ELF-1 (cell line): ENCODE results near the gene TMEM40.
"Not testable (repeated sequence)": the region's sequence is repeated elsewhere in the genome, so short reads cannot be mapped to it uniquely, and the experiment has no call there.

Source experiments
- DNase-seq: peaks from one replicate; pipeline ENCODE4 v3.0.0-alpha.2; 2016; ENCODE audit warnings: low read depth, low spot score

The TMEM40 gene

DNA sequence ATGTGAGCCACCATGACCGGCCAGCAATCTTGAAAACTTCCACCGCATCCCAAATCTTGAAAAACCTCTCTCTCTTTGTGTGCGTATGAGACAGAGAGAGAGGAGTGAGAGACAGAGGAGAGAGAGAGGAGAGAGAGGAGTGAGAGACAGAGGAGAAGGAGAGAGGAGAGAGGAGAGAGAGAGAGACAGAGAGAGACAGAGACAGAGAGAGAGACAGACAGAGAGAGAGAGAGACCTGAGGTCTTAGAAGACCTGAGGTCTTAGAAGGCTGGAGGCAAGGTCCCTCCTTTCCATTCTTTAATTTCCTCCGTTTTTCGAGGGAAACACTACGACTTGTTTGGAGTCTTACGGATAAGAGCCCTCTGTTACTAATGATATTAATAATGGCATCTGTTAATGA is 39.5 kb downstream of the TMEM40 start:
- DNase-seq: no peak

DNA sequence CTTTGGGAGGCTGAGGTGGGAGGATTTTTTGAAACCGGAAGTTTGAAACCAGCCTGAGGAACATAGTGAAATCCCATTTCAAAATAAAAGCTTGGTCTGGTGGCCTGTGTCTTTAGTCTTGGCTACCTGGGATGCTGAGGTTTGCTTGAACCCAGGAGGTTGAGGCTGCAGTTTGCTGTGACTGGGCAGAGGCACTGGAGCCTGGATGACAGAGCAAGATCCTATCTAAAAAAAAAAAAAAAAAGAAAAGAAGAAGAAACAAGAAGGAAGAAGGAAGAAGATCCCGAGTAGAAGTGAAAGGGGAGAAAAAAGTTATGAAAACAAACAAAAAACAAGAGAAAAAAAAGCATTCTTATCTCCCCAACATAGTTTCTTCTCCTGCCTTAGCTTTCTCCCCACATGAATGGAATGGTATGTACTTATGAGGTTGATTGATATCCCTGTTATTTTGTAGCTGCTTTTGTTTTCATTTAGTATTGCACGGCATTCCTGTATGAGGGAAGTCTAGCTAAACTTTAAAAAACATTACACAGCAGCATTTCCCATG is 42.4 kb downstream of the TMEM40 start:
- no peak for DNase-seq

DNA sequence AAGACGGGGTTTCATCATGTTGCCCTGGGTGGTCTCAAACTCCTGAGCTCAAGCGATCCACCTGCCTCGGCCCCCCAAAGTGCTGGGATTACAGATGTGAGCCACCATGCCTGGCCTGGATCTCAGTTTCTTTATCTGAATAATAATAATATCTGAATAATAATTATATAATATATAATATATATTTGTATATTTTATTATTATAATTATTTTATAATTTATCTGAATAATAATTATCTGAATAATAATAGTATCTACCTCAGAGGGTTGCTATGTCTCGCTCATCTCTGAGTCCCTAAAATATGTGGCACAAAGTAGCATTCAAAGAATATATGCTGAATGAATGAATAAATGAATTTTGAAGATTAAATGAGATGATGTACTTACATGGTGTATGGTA is 44.8 kb downstream of the TMEM40 start:
- no peak for DNase-seq

- no peak for DNase-seq
Observed at GRCh38 chr3:12710062-12710461, 49.0 kb downstream of the TMEM40 start.

- DNase-seq: no peak
Observed at GRCh38 chr3:12709334-12709733, 49.7 kb downstream of the TMEM40 start.

GRCh38 chr3:12708584-12709192 is 50.4 kb downstream of the TMEM40 start:
- no peak for DNase-seq

- DNase-seq: no peak
Observed at GRCh38 chr3:12707449-12707848, 51.6 kb downstream of the TMEM40 start.

DNA sequence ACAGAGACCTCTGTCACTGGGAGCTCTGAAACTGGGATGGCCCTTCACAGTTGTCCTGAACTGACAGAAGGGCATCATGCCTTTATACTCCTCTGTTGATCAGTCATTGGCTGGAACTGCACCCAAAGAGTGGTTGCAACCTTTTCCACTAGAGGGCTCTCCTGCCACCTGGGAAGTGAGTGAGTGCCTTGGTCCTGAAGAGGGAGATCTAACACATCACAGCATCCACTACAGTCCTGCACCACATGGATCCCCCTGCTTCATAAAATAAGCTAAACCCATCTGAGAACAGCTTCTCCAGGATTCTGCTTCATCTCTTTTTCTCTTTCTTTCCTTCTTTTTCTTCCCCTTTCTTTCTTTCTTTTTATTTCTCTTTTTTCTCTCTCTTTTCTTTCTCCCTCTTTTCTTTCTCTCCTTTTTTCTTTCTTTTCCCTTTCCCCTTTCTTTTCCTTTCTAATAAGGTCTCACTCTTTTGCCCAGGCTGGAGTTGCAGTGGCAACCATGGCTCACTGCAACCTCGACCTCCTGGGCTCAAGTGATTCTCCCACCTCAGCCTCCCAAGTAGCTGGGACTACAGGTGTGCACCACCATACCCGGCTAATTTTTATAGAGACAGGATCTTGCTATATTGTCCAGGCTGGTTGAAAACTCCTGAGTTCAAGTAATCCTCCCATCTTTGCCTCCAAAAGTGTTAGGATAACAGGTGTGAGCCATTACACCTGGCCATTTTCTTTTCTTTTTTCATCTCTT is 52.4 kb downstream of the TMEM40 start:
- peak; percentile 92 for DNase-seq

- no peak for DNase-seq
Observed at GRCh38 chr3:12705981-12706380, 53.1 kb downstream of the TMEM40 start.

DNA sequence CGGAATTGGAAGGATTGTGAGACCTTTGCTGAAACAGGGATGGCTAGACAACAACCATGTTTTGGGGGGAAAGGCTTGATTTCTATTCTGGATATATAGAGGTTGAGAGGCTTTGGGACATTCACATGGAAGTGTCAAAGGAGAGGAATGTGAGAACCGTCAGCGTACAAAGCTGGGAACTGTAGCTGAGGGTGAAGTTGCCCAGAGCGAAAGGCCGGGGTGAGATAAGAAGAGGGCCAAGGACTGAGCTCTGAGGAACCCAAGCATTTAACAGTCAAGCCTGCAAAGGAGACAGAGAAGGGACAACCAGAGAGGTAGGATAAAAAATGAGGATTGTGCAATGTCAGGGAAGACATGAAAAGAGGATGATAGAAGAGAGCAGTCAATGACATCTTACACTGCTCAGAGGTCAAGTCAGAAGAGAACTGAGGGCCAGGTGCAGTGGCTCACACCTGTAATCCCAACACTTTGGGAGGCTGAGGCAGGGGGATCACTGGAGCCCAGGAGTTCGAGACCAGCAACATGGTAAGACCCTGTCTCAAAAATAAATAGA is 53.6 kb downstream of the TMEM40 start:
- no peak for DNase-seq

DNA sequence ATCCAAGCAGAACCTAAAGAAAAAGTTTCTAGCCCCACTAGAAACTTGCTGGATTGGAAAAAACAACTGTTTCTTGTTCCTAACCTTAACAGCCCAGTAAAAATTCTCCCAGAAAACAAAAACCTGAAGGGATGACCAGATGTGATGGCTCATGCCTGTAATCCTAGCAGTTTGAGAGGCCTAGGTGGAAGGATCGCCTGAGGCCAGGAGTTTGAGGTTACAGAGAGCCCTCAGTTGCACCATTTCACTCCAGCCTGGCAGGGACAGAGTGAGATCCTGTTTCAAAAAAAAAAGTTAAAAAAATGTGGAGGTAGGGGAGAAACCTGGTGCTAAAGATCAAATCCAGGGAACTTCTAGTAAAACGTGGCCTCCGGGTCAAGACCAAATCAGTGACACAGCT is 56.6 kb downstream of the TMEM40 start:
- DNase-seq: no peak

GRCh38 chr3:12701601-12702000 is 57.5 kb downstream of the TMEM40 start:
- not testable (repeated sequence) for DNase-seq

DNA sequence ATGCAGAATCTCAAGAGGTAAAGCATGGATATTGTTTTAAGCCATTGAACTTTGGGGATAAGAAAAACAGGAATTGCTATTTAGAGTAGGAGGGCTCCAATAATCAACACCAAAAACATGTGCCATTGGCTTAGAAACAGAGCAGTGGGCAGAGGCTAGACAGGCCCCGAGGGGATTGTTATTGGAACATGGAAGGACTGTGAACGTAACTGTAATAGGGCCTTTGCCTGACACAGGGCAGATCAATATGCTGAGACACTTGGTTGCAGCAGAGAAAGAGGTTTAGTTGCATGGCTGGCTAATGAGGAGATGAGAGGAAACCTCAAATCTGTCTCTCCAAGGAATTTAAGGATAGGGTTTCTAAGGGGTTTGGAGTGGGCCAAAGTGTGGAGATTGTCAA is 58.3 kb downstream of the TMEM40 start:
- no peak for DNase-seq

DNA sequence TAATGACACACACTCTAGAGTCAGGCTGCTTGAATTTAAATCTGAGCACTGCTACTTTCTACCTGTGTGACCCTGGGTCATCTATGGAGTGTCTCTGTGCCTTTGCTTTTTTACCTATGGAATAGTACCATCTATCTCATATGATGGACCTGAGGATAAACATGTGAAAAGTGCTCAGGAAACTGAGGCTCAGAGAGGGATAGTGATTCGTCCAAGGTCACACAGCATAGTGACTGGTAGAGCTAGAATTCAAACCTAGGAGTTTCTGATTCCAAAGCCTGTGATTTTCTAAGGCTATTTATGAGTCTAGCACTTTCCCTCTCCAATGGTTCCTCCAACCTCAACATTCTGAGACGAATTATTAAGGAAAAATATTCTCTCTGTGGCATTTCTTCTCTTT is 63.1 kb downstream of the TMEM40 start:
- no peak for DNase-seq

GRCh38 chr3:12695112-12695511 is 63.9 kb downstream of the TMEM40 start:
- DNase-seq: no peak

DNA sequence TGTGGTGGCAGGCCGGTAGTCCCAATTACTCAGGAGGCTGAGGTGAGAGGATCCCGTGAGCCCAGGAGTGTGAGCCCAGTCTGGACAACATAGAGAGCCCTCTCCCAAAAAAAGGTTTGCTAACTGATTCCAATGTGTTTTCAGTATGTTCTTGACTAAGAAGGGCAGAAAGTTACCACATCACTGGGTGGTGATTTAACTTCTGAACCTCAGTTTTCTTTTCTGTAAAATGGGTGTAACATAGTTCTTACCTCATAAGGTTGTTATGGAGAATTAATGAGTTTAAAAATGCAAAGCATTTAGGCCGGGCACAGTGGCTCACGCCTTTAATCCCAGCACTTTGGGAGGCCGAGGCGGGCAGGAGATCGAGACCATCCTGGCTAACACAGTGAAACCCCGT is 66.6 kb downstream of the TMEM40 start:
- no peak for DNase-seq

DNA sequence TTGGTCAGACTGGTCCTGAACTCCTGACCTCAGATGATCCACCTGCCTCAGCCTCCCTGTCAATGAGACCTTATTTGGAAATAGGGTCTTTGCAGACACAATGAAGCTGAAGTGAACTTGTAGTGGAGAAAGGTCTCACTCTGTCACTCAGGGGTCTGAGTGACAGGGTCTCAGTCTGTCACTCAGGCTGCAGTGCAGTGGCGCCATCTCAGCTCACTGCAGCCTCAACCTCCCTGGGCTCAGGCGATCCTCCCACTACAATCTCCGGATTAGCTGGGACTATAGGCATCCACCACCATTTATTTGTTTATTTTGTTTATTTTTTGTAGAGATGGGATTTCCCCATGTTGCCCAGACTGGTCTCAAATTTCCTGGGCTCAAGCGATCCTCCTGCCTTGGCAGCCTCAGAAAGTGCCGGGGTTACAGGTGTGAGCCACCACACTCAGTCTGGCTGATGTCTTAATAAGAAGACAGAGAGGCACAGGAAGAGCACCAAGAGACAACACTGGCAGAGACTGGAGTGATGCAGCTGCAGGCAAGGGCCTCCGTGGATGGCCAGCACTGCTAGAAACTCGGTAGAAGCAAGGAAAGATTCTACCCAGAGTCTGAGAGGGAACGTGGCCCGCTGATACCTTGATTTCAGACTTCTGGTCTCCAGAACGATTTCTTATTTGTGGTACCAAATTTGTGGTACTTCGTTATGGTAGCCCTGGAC is 68.9 kb downstream of the TMEM40 start:
- no peak for DNase-seq

DNA sequence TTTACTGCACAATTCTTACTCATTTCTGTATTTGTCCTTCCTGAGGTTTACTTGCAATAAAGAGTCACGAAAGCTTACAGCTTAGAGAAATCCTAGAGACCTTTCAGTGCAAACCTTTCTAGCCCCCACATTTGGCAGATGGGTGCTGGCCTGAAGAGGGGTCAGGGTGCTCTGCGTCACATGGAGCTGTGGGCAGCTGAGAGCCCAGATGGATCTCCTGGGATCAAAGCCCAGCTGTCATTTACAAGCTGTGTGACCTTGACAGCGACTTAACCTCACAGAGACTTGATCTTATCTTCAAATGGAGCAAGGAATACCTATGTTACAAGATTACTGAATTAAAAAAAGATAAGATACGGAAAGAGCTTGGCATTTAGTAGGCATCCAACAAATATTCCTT is 71.1 kb downstream of the TMEM40 start:
- DNase-seq: no peak

GRCh38 chr3:12686096-12686495 is 73.0 kb downstream of the TMEM40 start:
- DNase-seq: no peak
